GM12892 (cell line): Measurements from ENCODE around the gene DNAJC22.

Source experiments
- POLR2A ChIP-seq: IDR thresholded peaks from 2 replicates; pipeline ENCODE4 v1.6.1; 2011; ENCODE audit warnings: low read depth, low read length, control low read depth
- POLR2AphosphoS5 ChIP-seq: IDR thresholded peaks from 2 replicates; pipeline ENCODE4 v1.6.1; 2011; ENCODE audit warnings: low read depth, low read length, control low read depth

DNA sequence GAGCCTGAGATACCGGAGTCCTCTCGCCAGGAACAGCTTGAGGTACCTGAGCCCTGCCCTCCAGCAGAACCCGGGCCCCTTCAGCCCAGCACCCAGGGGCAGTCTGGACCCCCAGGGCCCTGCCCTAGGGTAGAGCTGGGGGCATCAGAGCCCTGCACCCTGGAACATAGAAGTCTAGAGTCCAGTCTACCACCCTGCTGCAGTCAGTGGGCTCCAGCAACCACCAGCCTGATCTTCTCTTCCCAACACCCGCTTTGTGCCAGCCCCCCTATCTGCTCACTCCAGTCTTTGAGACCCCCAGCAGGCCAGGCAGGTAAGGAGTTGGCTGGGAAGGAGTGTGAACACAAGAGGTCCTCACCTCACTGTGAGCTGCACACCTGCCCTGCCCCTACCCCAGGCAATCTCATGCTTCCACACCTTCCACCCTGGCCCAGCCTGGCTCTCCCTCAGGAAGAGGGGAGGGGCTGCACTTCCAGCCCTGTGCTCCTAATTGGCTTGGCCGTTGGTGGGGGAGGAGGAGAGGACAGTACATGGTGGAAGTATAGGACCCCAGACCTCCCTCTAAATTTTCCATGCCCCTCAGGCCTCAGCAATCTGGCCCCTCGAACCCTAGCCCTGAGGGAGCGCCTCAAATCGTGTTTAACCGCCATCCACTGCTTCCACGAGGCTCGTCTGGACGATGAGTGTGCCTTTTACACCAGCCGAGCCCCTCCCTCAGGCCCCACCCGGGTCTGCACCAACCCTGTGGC lies 15.9 kb upstream of the DNAJC22 start:
- no peak for TF ChIP-seq POLR2A
- no peak for TF ChIP-seq POLR2AphosphoS5
